HG03064 (cell line): ENCODE measurements around the gene TUBGCP2.

Experiments
- ATAC-seq: cut with Tn5 transposase; IDR thresholded peaks from one replicate; pipeline ENCODE4 v1.9.1; 2021; ENCODE audit warnings: low read depth; ENCODE audit not compliant: unreplicated experiment

TUBGCP2 gene

GRCh38 chr10:133308421-133309099 is at the start of gene TUBGCP2, which contains the start of gene ZNF511:
TUBGCP2 (minus strand) TSS chr10:133308872; CDS start chr10:133302941, 5,931 bp downstream.
ZNF511 (plus strand) TSS chr10:133308914; CDS start chr10:133308944, 30 bp downstream.
- ATAC-seq: peak; percentile 82

- ATAC-seq: peak; percentile 63
These were observed 48.9 kb upstream of the TUBGCP2 start, which contains the start of gene FUOM for GRCh38 chr10:133357285-133358161. FUOM (minus strand) TSS chr10:133358019; CDS start chr10:133358007, 12 bp downstream.

GRCh38 chr10:133356549-133357284 is 48.0 kb upstream of the TUBGCP2 start:
- ATAC-seq: no peak

- no peak for ATAC-seq
These were observed 47.3 kb upstream of the TUBGCP2 start for GRCh38 chr10:133355991-133356390.

GRCh38 chr10:133355266-133355665 is 46.6 kb upstream of the TUBGCP2 start:
- no peak for ATAC-seq

GRCh38 chr10:133354672-133355240 is 46.1 kb upstream of the TUBGCP2 start:
- no peak for ATAC-seq

GRCh38 chr10:133353988-133354605 is 45.4 kb upstream of the TUBGCP2 start:
- no peak for ATAC-seq

GRCh38 chr10:133353202-133353959 is 44.7 kb upstream of the TUBGCP2 start:
- no peak for ATAC-seq

- ATAC-seq: no peak
These were observed 43.0 kb upstream of the TUBGCP2 start for GRCh38 chr10:133351408-133352318.

- no peak for ATAC-seq
These were observed 42.3 kb upstream of the TUBGCP2 start for GRCh38 chr10:133350950-133351329.

GRCh38 chr10:133350283-133350949 is 41.7 kb upstream of the TUBGCP2 start:
- ATAC-seq: no peak

GRCh38 chr10:133349577-133350011 is 40.9 kb upstream of the TUBGCP2 start:
- no peak for ATAC-seq

- ATAC-seq: no peak
These were observed 40.5 kb upstream of the TUBGCP2 start for GRCh38 chr10:133349160-133349568.

- ATAC-seq: no peak
These were observed 39.2 kb upstream of the TUBGCP2 start for GRCh38 chr10:133347710-133348517.

GRCh38 chr10:133346413-133346812 is 37.7 kb upstream of the TUBGCP2 start:
- ATAC-seq: no peak

- ATAC-seq: no peak
These were observed 35.6 kb upstream of the TUBGCP2 start for GRCh38 chr10:133344236-133344635.

- no peak for ATAC-seq
These were observed 34.9 kb upstream of the TUBGCP2 start for GRCh38 chr10:133343558-133343957.
